Thoracic aorta endothelial cell (primary cell): ENCODE measurements around the gene MAGEB4. TPM values are rescaled to one million over a fixed set of nuclear protein-coding genes. Genes with fewer than 3 reads are reported as not detected.

ENCODE experiments used
- total RNA-seq: library from RNA; depleted of rRNA; stranded (reverse); fragments of >200 nt; gene quantifications from 2 replicates; pipeline ENCODE4 v1.2.3, GENCODE V29; 2012

Gene MAGEB4, protein sequence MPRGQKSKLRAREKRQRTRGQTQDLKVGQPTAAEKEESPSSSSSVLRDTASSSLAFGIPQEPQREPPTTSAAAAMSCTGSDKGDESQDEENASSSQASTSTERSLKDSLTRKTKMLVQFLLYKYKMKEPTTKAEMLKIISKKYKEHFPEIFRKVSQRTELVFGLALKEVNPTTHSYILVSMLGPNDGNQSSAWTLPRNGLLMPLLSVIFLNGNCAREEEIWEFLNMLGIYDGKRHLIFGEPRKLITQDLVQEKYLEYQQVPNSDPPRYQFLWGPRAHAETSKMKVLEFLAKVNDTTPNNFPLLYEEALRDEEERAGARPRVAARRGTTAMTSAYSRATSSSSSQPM
- not detected in 2 replicates for total RNA-seq

DNA sequence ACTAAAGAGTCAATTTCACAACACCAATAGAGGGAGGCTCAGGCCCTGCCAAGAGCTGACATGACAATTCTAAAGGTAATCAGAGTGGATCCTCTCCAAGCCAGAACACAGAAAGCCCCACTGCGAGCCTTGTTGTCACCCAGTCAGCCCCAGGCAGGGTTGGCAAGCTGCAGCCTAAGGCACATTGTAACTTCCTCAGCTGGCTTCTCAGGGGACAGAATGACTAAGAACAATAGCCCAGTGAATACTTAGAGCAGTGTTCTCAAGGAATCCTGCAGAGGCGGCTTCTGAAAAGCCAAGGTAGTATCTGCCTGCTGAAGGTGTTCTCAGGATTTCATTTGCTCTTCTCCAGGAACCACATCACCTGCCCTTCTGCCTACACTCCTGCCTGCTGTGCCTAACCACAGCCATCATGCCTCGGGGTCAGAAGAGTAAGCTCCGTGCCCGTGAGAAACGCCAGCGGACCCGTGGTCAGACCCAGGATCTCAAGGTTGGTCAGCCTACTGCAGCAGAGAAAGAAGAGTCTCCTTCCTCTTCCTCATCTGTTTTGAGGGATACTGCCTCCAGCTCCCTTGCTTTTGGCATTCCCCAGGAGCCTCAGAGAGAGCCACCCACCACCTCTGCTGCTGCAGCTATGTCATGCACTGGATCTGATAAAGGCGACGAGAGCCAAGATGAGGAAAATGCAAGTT, at the start of gene MAGEB4:
MAGEB4 (plus strand) TSS at position 277 of the 692 bp plus-strand sequence; CDS start at position 413, 136 bp downstream.

GRCh38 chrX:30215357-30215843, 26.4 kb upstream of the MAGEB4 start, which contains the start of gene MAGEB2:
Gene MAGEB2 (plus strand): TSS chrX:30215563. CDS start chrX:30218581, 3,018 bp downstream.

GRCh38 chrX:30230395-30230794, 11.4 kb upstream of the MAGEB4 start, which contains the start of gene MAGEB3:
Gene MAGEB3 (plus strand): TSS chrX:30230657. CDS start chrX:30235925, 5,268 bp downstream.

DNA sequence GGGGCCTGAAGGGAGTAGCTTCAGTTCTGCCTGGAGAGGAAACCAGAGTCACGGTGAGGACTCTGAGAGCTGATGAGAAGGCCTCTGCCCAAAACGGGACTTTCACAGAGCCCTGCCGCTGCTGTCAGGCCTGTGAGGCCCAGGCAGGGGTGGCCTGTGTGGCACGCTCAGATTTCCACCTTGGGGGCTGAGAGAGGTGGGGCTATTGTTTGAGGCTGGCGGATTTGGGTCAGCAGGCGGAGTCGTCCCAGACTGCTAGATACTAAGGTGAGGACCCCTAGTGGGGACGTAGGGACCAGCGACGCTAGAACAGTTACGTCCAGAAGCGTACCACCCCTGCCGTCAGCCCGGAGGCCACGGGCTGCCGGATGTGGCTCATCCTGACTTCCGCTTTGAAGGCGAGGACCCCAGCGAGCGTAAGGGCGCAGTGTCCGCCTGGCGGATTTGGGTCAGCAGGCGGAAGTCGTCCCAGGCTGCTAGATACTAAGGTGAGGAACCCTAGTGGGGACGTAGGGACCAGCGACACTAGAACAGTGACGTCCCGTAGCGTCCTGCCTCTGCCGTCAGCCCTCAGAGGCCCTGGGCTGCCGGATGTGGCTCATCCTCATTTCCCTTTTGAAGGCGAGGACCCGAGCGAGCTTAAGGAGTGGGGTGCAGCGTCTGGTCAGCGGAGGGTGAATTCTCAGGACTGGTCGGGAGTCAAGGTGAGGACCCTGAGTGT, 5.1 kb downstream of the MAGEB4 start, which contains the start of gene MAGEB1:
MAGEB1 (plus strand) TSS at position 378 of the 721 bp plus-strand sequence. CDS start 3,348 bp downstream, outside the sequence.

Other genes starting within 250 kb of the MAGEB4 start
- gene MAGEB2, start 26.4 kb upstream of the MAGEB4 start, total RNA-seq, result not detected in 2 replicates
- gene MAGEB3, start 11.3 kb upstream of the MAGEB4 start, total RNA-seq, result not detected in 2 replicates
- not detected in 2 replicates for gene MAGEB1, start 5.1 kb downstream of the MAGEB4 start, total RNA-seq
- gene NR0B1, start 67.4 kb downstream of the MAGEB4 start, total RNA-seq, result not detected in 2 replicates